Kidney epithelial cell (primary cell): ENCODE results near the gene CDK19. TPM values are rescaled to one million over a fixed set of nuclear protein-coding genes. Genes with fewer than 3 reads are reported as not detected.

Source experiments
- DNase-seq: peaks from one replicate; pipeline ENCODE4 v3.0.0-alpha.2; 2010; ENCODE audit warnings: low read depth
- H3K27me3 ChIP-seq: 2 replicates; pipeline ENCODE4 v1.6.0; 2011; ENCODE audit warnings: low read length; ENCODE audit not compliant: control insufficient read depth, insufficient read depth
- H3K36me3 ChIP-seq: 2 replicates; pipeline ENCODE4 v1.5.1; 2011; ENCODE audit warnings: low read length; ENCODE audit not compliant: control insufficient read depth, insufficient read depth
- H3K4me3 ChIP-seq: 2 replicates; pipeline ENCODE4 v1.5.1; 2011; ENCODE audit warnings: low read depth, mild to moderate bottlenecking, control low read depth, low read length
- total RNA-seq: library from RNA; depleted of rRNA; stranded (reverse); fragments of >200 nt; gene quantifications from 2 replicates; pipeline ENCODE4 v1.2.3, GENCODE V29; 2015
- TF ChIP-seq, protein P1 (sequence below): IDR thresholded peaks from 2 replicates; pipeline ENCODE4 v1.5.1; 2011; ENCODE audit warnings: mild to moderate bottlenecking, moderate library complexity, low read length, control low read depth, inconsistent platforms; ENCODE audit not compliant: insufficient read depth, poor library complexity, severe bottlenecking

Gene CDK19
- total RNA-seq, 1 donor from 2014 or later: 17.6 TPM

DNA sequence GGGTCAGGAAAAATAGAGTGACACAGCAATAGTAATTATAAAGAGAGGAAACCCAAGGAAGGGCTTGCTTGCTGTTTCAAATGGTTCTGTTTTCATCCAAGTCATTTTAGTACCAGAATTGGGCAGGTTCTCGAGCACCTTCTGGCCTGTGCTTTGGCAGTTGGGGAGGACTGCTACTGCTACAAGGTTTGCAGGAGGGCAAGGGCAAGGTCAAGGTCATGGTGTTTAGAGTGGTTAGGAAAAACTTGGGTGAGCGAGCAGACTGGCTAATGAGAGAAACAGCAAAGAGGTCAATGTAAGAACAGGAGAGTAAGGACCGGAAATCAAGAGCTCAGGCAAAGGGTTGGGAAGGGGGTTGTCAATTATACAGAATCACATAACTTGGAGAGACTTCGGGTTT, 164.5 kb downstream of the CDK19 start:
- no peak overlapping the region for H3K4me3 ChIP-seq
- no peaks in the 10 kb centered on the region for H3K36me3 ChIP-seq
- TF ChIP-seq, protein P1, sequence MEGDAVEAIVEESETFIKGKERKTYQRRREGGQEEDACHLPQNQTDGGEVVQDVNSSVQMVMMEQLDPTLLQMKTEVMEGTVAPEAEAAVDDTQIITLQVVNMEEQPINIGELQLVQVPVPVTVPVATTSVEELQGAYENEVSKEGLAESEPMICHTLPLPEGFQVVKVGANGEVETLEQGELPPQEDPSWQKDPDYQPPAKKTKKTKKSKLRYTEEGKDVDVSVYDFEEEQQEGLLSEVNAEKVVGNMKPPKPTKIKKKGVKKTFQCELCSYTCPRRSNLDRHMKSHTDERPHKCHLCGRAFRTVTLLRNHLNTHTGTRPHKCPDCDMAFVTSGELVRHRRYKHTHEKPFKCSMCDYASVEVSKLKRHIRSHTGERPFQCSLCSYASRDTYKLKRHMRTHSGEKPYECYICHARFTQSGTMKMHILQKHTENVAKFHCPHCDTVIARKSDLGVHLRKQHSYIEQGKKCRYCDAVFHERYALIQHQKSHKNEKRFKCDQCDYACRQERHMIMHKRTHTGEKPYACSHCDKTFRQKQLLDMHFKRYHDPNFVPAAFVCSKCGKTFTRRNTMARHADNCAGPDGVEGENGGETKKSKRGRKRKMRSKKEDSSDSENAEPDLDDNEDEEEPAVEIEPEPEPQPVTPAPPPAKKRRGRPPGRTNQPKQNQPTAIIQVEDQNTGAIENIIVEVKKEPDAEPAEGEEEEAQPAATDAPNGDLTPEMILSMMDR: no peak
- no peaks in the 10 kb centered on the region for H3K27me3 ChIP-seq
- DNase-seq: no peak

DNA sequence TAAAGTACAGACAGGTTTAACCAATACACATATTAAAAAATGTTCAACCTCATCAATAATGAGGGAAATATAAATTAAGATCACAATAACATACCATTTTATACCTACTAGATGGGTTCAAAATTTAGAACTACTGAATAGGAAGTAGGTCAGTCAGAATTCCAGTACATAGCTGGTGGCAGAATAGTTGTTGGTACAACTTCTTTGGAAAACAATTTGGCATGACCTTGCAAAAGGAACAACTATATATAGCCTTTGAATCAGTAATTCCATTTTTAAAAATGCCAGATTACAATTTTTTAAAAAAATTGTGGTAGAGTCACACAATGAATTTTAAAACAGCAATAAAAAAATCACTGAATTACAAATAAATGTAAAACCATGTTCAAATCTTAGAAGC, 165.6 kb downstream of the CDK19 start:
- H3K36me3 ChIP-seq: no peaks in the 10 kb centered on the region
- TF ChIP-seq, protein P1: no peak
- no peak overlapping the region for H3K4me3 ChIP-seq
- no peaks in the 10 kb centered on the region for H3K27me3 ChIP-seq
- DNase-seq: no peak

DNA sequence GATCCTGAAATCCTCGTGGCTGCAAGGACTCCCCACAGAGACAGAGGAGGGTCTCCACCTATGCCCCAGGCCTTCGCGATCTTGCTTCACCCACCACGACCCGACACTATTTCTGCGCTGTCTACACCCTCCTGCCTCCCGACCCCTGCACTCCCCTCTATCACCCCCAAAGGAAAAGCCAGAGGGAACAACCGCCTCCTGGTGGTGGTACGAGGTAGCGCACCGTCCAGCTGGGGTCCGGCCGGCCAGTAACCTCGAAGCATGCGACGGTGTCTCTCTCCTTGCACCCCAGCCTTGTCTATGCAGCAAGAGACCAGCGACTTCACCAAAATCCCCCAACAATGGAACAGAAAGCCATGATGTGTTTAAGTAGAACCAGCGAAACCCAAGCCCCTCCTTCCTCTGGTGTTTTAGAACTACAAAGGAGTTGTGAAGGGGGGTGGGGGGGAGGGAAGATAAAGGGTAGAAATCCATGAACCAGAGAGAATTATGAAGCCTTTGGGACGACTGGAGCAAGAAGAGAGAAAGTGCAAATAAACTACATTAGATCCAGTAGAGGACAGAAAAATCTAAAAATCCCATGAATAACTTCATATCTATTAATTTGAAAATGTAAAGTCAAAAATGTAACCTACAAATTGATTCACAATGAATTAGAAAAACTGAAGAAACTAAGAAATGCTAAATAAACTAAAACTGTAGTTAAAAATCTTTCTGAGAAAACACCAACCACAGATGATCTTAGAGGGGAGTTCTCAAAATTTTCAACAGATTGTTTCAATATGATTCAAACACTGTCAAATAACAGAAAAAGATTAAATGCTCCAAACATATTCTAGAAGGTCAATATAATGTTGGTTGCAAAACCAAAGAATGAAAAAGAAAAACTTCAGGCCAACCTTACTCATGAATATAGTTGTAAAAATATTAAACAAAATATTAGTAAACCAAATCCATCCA, 168.0 kb downstream of the CDK19 start:
- Histone ChIP-seq H3K36me3 (no peaks in the 10 kb centered on the region), H3K4me3 (no peak overlapping the region), H3K27me3 (no peaks in the 10 kb centered on the region)
- no peak for DNase-seq
- TF ChIP-seq, protein P1: peak; percentile 34

DNA sequence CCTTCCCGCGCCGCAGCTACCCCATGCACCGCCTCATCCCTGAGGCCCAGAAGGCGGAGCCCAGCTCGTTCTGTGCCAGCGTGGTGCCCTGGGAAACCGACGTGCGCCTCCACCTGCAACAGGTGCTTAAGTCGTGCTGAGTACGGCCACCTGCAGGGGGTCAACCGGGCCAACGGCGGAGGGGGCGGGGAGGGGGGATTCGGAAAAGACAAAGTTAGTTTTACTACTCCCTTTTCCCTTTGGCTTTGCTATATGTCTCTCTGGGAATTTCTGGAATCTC, 168.9 kb downstream of the CDK19 start:
- Histone ChIP-seq H3K4me3 (no peak overlapping the region), H3K27me3 (no peaks in the 10 kb centered on the region), H3K36me3 (no peaks in the 10 kb centered on the region)
- DNase-seq: no peak
- TF ChIP-seq, protein P1: no peak

DNA sequence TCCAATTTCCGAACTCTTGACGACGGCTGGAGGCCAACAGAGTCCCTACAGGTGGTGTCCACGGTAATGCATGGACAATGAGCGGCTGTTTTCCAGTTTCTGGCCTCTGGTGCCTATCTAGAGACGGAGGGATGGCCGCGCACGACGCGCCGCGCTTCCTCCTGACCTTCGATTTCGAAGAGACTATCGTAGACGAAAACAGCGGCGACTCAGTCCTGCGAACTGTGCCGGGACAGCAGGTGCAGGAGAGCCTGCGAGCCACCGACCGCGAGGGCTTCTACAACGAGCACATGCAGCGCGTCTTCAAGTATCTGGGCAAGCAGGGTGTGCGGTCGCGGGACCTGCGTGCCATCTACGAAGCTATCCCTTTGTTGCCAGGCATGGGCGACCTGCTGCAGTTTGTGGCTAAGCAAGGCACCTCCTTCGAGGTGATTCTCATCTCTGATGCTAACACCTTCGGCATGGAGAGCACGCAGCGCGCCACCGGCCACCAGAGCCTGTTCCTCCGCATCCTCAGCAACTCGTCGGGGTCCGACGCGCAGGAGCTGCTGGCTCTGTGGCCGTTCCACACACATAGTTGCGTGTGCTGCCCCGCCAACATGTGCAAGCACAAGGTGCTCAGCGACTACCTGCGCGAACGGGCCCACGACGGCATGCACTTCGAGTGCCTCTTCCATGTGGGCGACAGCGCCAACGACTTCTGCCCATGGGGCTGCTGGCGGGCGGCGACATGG, 169.4 kb downstream of the CDK19 start:
- no peak overlapping the region for H3K4me3 ChIP-seq
- DNase-seq: no peak
- H3K27me3 ChIP-seq: no peaks in the 10 kb centered on the region
- no peaks in the 10 kb centered on the region for H3K36me3 ChIP-seq
- TF ChIP-seq, protein P1: no peak
